DMS 273 (cell line): ENCODE data around the gene PPAN.

Experiments
- DNase-seq: peaks from one replicate; lab custom pipeline; 2025; ENCODE audit not compliant: unreplicated experiment; lab: John Stamatoyannopoulos, UW

The PPAN gene

GRCh38 chr19:10112895-10113591, 6.9 kb downstream of the PPAN start:
- DNase-seq = peak; percentile 86

GRCh38 chr19:10113592-10113963, 7.4 kb downstream of the PPAN start:
- no peak for DNase-seq

DNA sequence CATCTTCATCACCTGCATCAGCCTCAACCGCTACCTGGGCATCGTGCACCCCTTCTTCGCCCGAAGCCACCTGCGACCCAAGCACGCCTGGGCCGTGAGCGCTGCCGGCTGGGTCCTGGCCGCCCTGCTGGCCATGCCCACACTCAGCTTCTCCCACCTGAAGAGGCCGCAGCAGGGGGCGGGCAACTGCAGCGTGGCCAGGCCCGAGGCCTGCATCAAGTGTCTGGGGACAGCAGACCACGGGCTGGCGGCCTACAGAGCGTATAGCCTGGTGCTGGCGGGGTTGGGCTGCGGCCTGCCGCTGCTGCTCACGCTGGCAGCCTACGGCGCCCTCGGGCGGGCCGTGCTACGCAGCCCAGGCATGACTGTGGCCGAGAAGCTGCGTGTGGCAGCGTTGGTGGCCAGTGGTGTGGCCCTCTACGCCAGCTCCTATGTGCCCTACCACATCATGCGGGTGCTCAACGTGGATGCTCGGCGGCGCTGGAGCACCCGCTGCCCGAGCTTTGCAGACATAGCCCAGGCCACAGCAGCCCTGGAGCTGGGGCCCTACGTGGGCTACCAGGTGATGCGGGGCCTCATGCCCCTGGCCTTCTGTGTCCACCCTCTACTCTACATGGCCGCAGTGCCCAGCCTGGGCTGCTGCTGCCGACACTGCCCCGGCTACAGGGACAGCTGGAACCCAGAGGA, 7.9 kb downstream of the PPAN start:
- DNase-seq = peak; percentile 69

DNA sequence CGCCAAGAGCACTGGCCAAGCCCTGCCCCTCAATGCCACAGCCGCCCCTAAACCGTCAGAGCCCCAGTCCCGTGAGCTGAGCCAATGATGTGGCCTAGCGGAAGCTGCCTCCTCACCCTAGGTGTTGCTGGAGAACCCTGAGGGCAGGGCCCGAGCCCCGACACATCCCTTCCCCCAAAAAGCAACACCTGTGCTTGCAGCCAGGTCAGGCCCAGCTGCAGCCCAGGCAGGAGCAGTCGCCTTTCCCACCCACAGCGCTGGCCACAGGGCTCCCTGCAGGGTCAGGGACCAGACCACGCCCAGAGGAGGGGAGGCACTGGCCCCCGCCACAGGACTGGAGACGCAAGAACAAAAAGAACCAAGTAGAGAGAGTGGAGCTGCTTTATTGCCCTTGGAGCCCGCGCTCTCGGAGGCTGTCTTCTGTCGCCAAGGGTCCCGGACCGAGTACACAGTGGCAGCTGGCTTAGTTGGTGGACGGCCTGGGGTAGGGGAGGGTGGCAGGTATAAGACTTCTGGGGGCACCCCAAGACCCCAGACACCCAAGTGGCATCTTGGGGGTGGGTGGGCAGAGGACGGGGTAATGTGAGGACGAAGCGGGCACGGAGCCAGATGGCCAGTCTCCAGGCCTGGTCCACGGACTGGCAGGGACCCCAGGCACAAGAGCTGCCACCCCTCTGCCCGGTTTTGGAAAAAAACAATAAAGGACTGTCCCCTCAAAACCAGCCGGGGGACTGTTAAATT, 8.7 kb downstream of the PPAN start:
- peak; percentile 72 for DNase-seq

DNA sequence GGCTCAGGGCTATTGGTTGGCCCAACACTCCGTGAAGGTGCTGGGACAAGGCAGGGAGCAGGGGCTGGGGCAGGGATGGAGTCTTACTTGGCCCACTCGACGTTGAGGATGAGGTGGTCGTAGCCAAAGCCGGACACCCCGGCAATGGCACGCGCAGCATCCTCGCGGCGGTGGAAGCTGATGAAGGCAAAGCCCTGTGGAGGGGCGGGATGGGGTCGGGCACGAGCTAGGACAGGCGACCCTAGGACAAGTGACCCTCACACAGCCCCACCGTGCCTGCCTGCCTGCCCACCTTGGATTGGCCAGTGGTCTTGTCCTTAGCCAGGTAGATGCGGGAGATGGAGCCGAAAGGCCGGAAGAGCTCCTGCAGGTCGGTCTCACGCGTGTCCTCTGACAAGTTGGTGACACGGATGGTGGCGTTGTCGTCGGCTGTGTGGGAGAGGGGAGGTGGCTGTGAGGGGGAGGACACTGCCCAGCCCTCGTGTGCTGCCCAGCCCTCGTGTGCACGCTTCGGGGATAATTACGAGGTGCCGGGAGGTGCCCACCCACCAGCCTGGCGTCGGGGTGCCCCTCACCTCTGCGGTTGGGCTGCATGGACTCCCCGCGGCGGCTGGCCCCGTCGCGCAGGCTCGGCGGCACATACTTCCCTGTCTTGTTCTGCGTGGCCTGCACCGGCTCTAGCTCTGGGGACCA, 9.4 kb downstream of the PPAN start:
- DNase-seq = peak; percentile 69

DNA sequence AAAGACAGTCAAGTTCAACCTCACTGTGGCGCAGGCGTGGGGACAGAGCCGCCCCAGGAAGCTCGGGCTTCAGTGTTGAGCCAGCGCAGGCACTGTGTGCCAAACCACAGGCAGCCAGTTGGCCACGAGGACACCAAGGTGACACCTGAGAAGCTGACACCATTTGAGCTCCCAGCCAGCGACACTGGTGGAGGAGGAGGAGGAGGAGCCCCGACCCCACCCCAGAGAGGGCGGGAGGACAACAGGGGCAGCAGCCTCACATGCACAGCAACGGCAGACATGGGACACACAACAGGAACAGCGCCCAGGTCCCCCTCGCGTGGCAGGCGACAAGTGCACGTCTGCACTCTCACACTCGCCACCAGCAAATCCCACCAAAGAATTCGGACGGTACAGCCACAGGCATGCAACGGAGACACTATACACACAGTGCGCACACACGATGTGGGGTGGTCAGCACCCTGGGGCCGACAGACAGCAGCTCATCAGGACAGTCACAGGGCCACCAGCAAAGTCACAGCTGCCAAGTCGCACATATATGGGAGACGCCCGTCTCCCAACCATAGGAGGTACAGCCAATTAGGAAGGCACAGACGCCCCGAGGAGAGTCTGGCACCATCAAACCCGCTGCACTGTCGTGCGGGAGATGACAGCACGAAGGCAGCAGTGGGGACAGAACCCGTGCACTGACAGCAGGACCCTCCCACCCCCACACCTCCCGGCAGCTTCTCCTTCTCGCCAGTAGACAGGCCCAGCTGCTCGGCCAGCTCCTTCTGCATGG, 10.1 kb downstream of the PPAN start:
- DNase-seq = peak; percentile 60

GRCh38 chr19:10116866-10117616, 10.9 kb downstream of the PPAN start:
- no peak for DNase-seq

GRCh38 chr19:10118960-10119359, 12.8 kb downstream of the PPAN start:
- DNase-seq = peak; percentile 58

GRCh38 chr19:10120538-10121189, 14.5 kb downstream of the PPAN start:
- no peak for DNase-seq

DNA sequence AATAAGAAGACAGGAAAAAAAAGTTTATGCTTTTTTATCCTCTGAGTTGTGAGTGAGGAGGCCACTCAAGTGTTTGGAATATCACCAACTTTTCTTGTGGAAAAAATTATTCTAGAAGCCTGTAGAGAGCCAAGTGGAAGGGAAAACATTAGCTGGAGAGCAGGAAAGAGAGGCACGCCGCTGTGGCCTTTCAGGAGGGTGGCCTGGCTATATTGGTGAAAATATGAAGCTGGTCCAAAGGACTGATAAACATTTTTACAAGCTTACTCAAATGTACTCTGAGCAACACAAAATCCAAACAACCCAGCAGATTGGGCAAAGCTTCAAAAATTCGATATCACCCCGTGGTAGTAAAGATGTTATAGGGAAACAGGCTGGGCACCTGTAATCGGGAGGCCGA, 15.9 kb downstream of the PPAN start:
- no peak for DNase-seq

DNA sequence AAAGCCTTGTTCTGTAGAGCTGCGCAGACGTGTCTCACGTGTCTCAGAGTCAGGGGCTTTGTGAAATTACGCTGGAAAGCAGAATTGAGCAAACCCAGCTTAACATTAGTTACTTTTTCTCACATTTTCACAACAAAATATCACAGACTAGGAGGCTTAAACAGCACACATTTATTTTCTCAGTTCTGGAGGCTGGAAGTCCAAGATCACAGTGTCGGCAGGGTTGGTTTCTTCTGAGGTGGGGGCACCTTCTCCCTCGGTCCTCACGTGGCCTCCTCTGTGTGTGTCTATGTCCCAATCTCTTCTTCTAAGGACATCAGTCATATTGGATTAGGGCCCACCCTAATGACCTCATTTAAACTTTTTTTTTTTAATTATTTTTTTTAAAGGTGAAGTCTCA, 18.3 kb downstream of the PPAN start:
- no peak for DNase-seq

DNA sequence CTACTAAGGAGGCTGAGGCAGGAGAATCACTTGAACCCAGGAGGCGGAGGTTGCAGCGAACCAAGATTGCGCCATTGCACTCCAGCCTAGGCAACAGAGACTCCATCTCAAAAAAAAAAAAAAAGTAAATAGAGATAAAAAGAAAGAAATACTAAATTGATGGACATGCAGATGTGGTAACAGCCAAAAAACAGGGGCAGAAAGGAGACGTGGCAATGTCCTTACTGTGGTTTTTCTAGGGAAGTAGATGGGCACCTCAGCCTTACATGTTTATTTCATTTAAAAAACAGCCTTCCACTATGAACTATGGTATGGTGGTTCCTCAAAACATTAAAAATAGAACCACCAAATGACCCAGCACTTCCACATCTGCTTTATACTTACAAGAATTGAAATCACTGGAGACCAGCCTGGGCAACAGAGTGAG, 20.1 kb downstream of the PPAN start:
- DNase-seq = no peak

DNA sequence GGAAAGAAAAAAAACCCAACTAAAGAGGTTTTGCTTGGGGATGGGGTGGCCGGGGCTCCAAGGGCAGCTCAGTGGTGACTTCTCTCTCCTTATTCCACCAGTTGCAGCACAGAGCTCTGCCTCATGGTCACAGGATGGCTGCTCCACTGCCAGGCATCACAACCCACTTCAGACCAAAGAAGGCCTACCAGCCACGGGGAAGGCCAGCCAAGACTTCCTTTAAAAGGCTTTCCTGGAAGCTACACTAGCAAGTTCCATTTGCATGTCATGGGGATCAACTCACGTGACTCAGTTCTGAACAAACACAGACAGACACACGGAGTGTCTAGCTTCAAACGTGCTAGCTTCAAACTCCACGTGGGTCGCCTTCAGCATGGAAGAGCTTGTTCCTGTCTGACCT, 26.7 kb downstream of the PPAN start:
- no peak for DNase-seq

DNA sequence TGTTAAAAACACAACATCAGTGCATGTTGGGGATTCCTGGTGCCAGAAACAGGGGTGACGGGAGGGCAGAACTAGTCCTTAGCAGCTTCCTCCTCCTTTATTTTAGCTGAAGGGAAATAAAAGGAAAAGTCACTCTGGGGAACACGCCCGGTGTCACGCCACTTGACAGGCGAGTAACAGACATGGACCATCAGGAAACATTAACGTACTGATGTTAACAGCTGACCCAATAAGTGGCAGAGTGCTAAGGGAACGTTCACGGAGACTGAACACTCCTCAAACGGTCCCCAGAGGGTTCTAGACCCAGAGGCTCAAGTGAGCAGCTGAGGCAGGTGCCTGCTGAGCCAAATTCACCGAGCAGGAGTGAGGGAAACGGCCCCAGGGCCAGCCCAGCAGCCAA, 27.4 kb downstream of the PPAN start:
- DNase-seq = no peak

DNA sequence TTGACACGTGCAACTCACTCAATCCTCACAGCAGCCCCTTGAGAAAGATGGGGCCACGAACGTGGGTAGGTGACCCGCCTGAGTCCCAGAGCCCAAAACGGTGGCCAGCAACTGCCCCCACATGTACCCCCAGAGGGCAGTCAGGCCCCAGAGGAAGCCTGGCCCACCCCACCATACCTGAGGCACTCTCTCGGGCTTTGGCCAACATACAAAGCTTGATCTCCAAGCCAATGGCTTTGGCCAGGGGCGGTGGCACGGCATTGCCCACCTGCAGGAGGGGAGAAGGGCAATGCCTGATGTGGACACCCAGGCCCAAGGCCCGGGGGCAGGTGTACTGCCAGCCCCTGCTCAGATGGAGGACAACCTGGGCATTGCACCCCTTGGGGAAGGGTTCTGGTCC, 27.9 kb downstream of the PPAN start:
- DNase-seq = no peak

DNA sequence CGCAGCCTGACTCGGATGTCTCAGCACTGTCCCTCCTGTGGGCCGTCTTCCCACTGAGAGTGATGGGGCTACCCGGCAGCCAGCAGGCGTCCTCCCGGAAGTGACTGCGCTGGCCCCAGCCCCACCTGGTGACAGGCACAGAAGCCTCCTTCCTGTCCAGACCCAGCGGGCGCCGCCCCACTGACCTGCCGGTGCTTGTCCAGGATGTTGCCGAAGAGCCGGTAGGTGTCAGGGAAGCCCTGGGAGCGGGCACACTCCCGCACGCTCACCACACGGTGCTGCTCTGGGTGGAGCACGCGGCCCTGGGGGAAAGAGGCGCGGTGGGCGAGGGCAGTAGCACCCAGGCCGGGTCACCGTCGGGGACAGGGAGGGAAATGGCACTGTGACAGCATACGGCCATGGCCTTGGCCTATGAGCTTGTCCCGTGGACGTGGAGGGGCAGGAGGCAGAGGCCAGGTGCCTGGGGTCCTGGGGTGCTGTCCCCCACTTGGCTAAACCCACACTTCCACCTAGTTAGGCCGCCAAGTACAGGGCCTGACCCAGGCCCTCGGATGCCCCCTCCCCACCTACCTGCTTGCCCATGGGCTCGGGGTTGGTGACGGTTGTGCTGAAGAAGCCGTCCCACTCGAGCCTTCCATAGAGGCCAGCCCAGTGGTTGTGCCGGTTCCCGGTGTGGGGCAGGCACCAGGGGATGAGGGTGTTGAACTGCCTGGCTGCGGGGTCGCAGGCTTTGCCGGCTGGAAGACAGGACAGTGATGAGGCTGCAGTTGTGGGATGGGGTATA, 29.6 kb downstream of the PPAN start:
- no peak for DNase-seq

DNA sequence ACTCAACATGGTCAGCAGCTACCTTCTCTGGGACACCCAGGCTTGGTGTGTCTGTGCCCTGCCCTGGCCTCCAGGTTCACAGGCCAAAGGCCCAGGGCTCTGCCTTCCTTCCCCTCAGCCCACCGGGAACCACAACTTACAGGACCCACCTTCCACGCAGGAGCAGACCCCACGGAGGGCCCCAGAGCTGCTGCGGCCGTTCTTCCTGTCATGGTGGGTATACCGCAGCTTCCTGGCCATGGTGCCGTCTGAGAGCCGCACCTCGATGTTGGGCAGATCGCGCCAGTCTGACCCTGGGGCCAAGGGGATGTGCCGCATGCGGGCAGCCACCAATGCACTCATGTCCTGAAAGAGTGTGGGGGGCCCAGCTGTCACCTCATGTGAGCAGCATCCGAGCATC, 30.8 kb downstream of the PPAN start:
- DNase-seq = no peak

GRCh38 chr19:10137751-10138682, 31.9 kb downstream of the PPAN start:
- DNase-seq = peak; percentile 49
